Measurements from ENCODE around the gene FMNL2.
A peak's percentile ranks its signal among the peaks of the same experiment; 100 is the strongest.
"Not testable (repeated sequence)": the region's sequence is repeated elsewhere in the genome, so short reads cannot be mapped to it uniquely, and the experiment has no call there.

The FMNL2 gene

GRCh38 chr2:152335016-152335725 lies at the start of gene FMNL2:
Gene FMNL2 (plus strand): TSS chr2:152335174.
- DNase-seq: peak; percentile 36

DNA sequence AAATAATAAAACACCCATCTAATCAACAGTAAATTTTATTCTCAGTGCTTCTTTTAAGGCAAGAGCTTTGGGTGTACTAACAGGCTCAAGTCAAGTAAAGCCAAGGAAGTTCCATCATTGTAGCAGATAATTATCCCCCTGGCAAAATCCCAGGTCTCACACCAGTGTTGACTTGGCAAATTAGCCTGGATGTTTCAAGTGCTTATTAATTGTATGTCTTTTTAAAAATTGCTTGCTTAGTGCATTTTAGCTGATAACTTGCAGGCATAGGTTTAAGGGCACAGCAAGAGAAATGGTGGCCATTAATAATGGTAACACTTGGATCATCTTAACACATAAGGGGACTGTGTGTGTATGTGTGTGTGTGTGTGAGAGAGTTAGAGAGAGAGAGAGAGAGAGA lies 42.0 kb upstream of the FMNL2 start:
- DNase-seq: no peak

DNA sequence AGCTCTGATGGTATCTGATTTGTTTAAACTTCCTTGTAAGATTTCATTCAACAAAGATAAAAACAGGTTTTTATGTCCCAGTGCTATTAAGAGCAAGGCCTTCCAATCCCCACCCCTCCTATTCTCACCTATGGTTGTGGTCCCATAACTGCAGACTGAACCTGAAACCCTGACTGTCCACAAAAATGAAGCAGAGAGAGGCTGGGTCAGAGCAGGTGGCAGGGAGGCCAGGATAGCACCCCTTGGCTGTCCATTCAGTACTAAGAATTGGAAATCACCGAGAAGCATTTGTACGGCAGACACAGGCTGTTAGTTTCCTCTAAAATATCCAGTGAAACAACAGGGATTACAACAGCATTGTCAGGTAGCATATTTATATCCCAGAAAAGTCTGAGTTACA lies 37.3 kb upstream of the FMNL2 start:
- no peak for DNase-seq

GRCh38 chr2:152298754-152299153 lies 36.2 kb upstream of the FMNL2 start:
- DNase-seq: no peak

GRCh38 chr2:152301131-152301530 lies 33.8 kb upstream of the FMNL2 start:
- no peak for DNase-seq

- no peak for DNase-seq
These were observed 31.0 kb upstream of the FMNL2 start for GRCh38 chr2:152303951-152304350.

DNA sequence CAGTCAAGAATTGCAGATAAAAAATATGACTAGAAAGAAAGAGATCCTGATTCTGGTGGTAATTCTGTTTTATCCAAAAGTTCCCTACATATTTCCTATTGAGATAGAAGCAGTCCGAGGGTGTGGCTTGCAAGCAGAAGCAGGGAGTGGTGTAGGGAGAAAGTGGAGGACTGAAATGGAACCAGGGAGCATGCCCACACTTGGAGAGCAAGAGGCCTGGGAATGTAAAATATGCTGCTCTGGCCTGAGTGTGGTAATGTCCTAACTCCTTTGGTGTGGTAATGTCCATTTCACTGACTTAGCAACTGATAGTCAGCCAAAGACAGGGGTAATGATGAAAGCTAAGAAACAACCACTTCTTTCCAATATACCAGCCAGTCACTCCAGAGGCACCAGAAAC lies 30.1 kb upstream of the FMNL2 start:
- DNase-seq: no peak

DNA sequence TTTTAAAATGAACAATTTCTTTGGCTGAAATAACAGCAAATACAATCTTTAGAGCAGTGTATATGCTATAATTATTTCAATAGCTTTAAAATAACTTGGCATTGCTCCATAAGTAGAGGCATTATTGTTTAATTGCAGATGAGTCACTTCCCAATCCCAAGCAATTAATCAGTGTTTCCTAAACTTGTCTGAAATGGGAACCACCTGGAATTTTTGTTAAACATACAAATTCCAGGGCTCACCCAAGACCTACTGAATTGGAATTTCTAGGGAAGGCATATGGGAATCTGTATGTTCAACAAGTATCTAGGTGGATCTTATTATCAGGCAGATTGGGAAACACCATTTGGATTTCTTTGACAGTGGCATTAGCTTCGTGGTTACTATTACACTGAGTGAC lies 27.1 kb upstream of the FMNL2 start:
- no peak for DNase-seq

- DNase-seq: no peak
These were observed 25.4 kb upstream of the FMNL2 start for GRCh38 chr2:152309352-152310214.

DNA sequence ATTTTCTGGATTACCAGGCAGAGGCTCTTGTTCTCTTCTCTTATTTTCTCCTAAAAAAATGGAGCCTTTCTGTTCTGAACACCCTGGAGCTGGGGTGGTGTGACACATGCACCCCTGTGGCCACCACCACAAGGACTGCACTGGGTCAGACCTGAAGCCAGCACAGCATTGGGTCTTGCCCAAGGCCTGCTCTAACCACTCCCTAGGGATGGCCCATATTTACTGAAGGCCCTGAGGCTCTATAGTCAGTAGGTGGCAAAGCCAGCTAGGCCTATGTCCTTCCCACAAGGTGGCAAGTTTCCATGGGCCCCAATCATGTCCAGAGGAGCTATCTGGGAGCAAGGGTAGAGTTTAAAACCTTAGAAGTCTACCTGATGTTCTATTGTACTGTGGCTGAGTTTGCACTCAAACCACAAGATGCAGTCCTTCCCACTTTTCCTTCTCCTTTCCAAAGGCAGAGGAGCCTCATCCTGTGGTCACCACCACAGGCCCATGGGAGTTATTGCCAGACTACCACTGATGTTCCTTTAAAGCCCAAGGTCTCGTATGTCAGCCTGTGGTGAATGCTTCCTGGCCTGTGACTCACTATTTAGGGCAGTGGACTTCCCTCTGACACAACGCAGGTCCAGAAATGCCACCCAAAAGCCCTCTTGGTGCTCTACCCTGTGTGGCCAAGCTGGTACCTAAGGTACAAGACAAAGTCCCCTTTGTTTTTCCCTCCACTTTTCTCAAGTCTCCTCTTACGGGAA lies 15.0 kb upstream of the FMNL2 start:
- DNase-seq: no peak

- no peak for DNase-seq
These were observed 14.2 kb upstream of the FMNL2 start for GRCh38 chr2:152320814-152321213.

GRCh38 chr2:152322222-152322621 lies 12.8 kb upstream of the FMNL2 start:
- DNase-seq: no peak

DNA sequence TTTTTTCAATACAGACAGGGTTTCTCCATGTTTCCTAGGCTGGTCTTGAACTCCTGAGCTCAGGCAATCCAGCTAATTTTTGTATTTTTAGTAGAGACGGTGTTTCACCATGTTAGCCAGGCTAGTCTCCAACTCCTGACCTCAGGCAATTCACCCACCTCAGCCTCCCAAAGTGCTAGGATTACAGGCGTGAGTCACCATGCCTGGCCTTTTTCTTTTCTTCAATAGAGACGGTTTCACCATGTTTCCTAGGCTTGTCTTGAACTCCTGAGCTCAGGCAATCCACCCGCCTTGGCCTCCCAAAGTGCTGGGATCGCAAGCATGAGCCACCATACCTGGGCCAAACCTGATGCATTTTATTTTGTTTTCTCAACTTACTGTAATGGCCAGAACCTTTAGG lies 9.8 kb upstream of the FMNL2 start:
- DNase-seq: not testable (repeated sequence)

GRCh38 chr2:152326710-152327109 lies 8.3 kb upstream of the FMNL2 start:
- no peak for DNase-seq

DNA sequence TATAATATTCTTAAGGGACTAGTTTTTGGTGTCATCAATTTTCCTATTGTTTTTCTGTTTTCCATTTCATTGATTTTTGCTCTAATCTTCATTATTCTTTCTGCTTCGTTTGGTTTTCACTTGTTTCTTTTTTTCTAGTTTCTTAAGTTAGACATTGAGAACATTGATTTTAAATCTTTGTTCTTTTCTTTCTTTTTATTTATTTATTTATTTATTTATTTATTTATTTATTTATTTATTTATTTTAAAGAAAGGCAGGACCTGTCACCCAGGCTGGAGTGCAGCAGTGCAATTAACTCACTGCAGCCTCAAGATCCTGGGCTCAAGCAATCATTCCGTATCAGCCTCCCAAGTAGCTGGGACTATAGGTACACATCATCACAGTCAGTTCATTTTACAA lies 7.0 kb upstream of the FMNL2 start:
- DNase-seq: no peak

DNA sequence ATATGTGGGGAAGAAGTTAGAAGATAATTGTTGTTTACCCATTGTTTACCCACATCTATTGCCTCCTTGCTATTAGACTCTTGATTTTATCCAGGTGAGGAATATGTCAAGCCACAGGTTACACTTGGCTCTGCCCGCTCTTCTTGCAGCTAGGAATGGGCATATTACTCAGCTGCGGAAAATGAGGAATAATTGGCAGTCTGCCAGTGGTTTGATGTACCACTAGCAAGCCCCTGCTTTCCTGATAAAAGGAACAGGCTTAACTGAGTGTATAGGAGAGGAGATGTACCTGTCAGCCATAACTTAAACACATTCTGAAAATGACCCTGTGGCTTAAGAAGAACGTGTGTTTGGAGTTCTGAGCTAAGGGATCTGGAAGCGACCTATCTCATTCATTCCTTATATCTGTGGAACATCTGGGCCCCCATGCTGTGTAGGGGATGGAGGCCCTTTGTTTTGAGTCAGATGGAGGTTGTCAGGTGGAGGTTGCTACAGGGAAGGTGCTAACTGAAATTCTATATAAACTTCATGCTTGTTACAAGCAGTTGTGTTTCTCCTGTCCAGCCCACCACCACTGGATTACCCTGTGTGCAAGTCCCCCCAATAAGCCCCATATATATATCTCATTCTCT lies 4.6 kb upstream of the FMNL2 start:
- no peak for DNase-seq

GRCh38 chr2:152334701-152335015 lies 316 bp upstream of the FMNL2 start:
- no peak for DNase-seq

DNA sequence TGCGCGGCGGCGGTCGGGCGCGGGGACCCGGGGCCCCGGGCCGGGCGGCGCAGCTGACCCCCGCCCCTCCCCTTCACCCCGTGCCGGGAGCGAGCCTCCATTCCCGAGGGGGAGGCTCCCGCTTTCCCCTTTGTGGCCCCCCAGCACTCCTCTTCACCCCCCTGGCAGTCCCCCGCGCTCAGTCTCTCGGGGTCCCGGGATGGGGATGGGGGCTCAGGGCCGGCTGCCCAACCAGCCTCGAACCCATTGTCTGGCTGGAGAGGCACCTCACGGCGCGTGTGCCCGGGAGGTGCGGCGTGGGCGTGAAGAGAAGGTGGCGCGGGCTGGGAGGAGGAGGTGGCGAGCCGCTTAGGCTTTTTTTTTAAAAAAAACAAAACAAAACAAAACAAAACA lies 748 bp downstream of the FMNL2 start:
- DNase-seq: no peak

DNA sequence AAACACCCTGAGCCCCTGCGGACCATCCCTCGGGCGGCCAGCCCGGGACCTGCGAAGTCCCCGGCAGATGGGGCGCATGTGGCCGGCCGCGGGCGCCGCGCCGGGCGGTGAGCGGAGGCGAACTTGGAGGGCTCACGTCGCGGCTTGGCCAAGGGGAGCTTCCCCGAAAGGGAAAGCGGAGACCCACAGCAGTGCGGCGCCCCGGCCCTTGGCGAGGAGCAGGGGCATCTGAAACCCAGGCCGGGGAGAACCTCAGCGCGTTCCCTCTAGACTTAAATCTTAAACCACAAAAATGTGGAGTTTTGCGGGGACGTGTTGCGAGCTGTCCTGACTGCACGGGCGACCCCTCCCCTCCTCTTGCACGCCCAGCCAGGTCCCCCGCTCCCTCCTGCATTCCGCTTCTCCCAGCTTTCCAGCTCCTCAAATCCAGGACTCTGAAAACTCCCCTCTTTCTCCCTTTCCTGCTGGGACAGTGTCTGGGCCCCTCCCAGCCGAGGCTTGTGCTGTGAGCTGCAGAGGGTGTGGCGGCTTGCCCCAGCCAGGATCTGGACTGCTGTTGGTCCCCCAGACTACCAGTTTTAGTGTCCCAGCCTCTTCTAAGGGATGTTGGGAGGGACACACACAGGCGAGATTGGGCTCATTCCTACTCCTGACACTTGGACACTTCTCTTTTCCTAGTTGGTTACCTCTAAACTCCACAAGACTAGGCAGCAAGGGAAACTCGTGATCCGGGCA lies 1.3 kb downstream of the FMNL2 start:
- no peak for DNase-seq

GRCh38 chr2:152336854-152337510 lies 2.0 kb downstream of the FMNL2 start:
- DNase-seq: peak; percentile 53

- no peak for DNase-seq
These were observed 2.5 kb downstream of the FMNL2 start for GRCh38 chr2:152337511-152337903.

Data from NCI-H524 treated with DMSO at 0.1 percent for 48 hours (cell line).